Hematopoietic multipotent progenitor cell (in vitro differentiated cells): ENCODE results near the gene CCR5AS.
"Not testable (repeated sequence)": the region's sequence is repeated elsewhere in the genome, so short reads cannot be mapped to it uniquely, and the experiment has no call there.

Source experiments
- DNase-seq, 3 donors: peaks; one replicate each; pipeline ENCODE4 v3.0.0-alpha.2; 2011 to 2015; ENCODE audit warnings: low read depth in 2 of 3, low spot score in 2 of 3

Gene CCR5AS

GRCh38 chr3:46429671-46430070 is 22.8 kb upstream of the CCR5AS start:
- DNase-seq, result no peak

DNA sequence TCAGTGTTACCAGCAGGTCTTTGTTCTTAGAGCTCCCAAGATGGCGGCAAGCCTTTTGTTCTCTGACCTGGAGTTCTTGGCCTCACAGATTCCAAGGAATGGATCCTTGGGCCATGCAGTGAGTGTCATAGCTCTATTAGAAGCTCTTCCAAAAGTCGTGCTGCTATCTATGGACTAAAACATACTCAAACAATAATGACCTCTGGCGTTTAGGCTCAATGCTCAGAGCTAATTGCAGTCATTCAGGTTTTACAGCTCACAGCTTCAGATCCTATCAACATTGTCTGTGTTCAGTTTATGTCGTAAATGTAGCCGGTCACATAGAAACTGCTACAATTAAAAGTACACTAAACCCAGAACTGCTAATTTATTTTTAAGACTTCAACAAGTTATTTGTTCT is 22.4 kb upstream of the CCR5AS start:
- no peak for DNase-seq

DNA sequence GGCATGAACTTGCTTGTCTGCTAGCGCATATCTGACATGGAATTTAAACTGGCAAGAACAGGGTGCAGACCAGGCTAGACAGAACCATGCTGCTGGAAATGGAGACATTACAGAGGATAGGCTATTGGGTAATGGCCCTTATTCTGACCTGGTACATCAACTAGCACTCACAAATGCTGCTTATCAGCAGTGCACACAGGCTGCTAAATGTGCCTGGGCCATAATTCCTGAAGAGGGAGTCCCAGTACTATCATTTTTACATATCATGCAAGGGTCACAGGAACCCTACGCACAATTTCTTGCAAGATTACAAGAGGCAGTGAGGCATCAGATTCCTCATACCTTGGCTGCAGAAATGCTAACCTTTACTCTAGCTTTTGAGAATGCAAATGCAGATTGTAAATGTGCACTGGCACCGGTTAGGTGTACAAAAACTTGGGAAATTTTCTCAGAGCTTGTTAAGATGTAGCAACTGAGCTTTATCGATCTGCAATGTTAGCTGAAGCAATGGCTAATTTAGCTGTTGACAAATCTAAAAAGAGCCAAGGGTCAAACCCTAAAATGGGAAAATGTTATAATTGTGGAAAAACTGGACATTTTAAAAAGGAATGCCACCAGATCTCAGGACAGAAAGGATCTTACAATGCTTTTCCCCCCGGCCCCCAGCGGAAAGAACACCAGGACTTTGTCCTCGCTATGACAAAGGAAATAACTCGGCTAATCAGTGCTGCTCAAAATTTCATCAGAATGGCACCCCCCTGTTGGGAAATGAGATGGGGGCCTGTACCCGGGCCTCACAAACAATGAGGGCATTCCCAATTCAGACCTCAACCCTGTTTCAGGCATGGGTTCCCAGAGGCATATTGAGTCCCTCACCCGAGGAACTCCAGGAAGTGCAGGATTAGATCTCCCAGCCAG is 21.3 kb upstream of the CCR5AS start:
- DNase-seq, result peak in 1 of 3 donors; percentile 36

GRCh38 chr3:46427404-46427803 is 20.5 kb upstream of the CCR5AS start:
- DNase-seq, result not testable (repeated sequence)

GRCh38 chr3:46426476-46426875 is 19.6 kb upstream of the CCR5AS start:
- DNase-seq, result peak in 1 of 3 donors; percentile 50

- DNase-seq, result no peak
Observed at GRCh38 chr3:46423588-46423987, 16.7 kb upstream of the CCR5AS start.

DNA sequence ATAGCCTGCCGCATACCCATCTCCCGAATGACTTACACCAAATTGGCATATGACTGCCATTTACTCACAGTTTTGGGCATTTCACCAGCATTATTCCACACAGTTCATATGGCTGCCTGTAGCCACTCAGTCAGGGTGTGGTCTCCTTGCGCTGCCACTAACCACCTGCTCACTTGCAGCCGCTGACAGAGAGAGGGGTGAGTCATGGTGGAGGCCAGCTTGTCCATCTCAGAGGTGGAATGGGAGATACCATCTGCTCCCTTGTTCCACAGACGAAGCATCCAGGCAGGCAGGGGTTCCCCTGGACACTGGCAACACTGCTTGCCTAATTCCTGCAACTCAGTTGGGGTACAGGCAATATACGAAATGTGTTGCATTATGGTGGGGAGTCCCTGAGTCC is 15.8 kb upstream of the CCR5AS start:
- DNase-seq, result no peak

DNA sequence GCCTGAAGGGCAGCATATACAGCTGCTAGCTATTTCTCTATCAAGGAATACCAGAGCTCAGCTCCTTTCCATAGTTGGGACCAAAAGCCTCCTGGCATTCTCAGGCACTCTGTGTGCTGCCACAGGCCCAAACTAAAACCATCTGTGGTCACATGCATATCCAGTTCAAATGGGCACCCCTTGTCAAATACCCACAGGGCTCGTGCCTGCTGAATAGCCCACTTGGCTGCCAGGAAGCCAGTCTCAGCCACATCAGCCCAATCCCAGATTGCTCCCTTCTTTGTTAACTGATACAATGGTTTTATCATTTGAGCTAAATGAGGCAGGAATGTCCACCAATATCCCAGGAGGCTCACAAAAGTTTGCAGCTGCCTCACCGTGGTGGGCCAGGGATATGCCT is 14.1 kb upstream of the CCR5AS start:
- DNase-seq, result no peak

GRCh38 chr3:46419816-46420215 is 12.9 kb upstream of the CCR5AS start:
- no peak for DNase-seq

DNA sequence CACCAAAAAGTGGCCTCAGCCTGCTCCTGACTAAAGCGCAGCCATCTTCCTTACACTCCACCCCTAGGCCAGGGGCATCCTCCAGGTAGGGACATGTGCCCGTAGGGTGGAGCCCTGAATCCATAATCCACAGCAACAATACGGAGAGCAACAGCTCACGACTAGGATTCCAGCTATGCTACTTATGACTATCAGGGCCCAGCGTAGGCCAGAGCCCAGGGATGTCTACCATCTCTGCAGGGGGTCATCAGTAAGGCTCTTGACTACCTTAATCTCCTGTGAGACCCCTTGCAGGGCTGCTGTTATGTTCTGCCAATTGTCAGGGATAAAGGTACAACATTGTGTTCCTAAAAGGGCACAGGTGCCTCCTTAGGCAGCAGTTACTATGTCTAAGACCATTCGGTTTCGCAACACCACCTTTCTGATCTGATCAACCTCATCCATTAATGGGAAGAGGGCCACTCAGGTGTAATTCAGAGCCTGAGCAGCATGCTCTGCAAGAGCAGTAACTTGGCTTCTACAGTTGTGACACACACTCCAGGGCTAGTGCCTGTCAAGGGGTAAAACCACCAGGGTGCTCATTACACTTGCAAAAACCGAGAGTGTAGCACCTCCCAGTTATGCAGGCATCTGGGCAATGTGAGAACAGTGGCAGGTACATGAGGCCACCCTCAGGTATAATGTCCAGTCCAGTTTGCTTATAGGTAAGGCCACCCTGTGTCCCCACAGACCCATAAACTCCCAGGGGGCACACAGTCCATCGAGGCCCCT is 11.2 kb upstream of the CCR5AS start:
- no peak for DNase-seq

- DNase-seq, result no peak
Observed at GRCh38 chr3:46416811-46417510, 10.1 kb upstream of the CCR5AS start.

DNA sequence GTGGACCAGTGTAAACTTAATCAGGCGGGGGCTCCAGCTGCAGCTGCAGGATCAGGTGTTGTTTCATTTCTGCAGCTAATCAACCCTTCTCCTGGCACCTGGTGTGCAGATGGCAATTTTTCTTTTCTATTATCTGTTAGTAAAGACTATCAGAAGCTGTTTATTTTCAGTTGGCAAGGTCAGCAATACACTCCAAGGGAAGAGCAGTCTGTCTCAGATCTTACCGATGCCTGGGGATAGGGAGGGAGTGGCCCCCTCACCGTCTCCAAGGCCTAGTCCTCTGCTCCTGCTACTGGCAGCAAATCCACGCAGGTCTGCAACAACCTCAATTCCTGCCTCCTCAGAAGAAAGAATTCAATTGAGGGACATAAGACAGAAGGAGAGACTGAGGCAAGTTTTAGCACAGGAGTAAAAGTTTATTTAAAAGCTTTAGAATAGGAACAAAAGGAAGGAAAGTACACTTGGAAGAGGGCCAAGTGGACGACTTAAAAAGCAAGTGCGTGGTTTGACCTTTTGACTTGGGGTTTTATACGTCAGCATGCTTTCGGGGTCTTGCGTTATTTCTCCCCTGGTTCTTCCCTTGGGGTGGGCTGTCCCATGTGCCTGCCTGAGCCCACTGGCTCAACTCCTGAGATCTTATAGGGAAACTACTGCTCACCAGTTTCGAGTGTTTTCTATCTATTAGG is 9.4 kb upstream of the CCR5AS start:
- DNase-seq, result peak in 1 of 3 donors; percentile 41

DNA sequence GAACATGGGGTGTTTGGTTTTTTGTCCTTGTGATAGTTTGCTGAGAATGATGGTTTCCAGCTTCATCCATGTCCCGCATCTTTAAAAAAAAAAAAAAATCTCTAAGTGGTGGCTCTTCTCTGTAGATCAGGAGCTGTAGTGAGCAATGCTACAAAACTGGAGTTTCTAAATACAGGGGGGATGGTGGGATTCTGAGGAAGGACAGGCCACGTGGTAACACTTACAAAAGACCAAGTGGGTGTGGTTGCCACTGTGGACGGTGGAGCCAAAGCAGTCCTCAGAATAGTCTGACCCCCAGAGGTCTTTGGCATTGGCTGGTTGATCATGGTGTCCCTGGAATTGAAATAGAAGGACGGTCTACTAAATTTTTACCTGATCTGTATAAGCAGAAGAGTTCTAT is 7.9 kb upstream of the CCR5AS start:
- no peak for DNase-seq

GRCh38 chr3:46413951-46414350 is 7.1 kb upstream of the CCR5AS start:
- DNase-seq, result no peak

DNA sequence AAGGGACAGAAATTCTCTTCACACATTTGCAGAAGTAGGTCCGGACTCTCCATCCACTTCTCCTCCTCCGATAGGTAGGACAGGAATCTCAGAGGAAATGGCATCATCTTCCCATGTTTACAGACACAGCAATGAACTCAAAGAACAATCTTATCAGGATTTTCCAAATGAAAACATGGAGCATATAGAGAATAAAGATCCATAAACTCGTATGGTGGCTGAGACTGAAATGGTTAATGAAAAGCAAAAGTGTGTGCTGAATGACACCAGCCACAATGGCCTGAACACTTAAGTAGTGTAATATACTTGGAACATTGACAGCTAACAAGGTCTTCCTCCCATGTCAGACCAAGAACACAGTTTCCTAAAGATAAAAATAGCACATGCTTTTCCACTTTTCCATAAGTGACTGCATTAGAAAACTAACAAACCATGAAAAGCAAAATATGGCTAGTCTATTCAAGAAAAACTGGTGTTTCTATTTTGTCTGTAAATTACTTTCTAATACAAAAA is 6.0 kb upstream of the CCR5AS start:
- DNase-seq, result no peak

DNA sequence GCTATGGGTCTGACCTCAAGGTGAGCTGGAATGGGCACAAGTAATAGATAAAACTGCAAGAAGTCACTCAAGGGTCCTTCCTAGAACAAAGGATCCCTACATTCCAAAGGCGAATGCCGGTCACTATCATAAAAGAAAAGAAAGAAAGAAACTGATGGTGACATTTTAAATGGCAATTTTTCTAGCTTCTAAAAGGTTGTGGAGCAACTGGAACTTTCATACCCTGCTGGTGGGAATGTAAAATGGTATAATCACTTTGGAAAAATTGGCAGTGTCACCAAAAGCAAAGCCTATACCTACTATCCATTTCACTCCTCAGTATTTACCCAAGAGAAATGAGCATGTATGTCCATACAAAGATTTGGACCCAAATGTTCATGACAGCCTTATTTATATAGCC is 4.4 kb upstream of the CCR5AS start:
- DNase-seq, result no peak

GRCh38 chr3:46410669-46411068 is 3.8 kb upstream of the CCR5AS start:
- DNase-seq, result no peak

DNA sequence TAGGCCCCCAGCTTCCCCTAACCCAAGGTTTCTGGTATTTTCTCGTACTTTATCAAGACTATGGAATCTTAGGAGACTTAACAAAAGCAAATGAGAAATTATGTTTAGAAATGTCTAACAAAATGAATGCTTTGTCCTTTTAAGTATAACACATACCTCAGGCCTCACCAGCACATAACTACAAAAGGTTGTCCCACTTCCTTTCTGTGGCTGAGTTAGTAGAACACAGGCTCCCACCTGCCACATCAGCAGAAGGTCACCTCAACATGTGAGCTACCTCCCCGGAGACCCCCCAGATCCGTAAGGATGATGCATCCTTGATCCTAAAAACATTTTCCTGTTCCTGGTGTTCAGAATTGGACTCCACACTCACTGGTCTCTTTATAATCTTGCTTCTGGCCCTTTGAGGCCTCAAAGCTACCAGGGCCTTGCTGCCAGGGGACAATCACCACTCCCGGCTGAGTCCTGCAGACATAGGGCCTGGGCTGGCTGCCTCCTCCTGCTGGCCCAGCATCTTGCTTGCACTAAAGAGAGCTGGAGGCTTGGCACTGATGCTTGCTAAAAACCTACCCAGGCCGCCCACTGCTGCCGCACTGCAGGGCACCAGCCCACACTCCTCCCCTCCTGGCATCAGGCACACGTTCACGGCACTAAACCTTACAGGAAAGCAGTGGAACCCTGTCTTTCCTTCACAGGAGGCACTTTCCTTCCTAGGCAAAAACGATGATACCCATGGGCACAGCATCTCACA is 3.0 kb upstream of the CCR5AS start:
- no peak for DNase-seq

DNA sequence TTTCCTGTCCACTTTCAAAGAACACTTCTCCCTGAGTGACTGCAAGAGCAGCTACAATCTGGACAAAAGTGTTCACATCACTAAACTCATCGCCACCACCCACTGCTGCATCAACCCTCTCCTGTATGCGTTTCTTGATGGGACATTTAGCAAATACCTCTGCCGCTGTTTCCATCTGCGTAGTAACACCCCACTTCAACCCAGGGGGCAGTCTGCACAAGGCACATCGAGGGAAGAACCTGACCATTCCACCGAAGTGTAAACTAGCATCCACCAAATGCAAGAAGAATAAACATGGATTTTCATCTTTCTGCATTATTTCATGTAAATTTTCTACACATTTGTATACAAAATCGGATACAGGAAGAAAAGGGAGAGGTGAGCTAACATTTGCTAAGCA is 2.0 kb upstream of the CCR5AS start:
- DNase-seq, result no peak

DNA sequence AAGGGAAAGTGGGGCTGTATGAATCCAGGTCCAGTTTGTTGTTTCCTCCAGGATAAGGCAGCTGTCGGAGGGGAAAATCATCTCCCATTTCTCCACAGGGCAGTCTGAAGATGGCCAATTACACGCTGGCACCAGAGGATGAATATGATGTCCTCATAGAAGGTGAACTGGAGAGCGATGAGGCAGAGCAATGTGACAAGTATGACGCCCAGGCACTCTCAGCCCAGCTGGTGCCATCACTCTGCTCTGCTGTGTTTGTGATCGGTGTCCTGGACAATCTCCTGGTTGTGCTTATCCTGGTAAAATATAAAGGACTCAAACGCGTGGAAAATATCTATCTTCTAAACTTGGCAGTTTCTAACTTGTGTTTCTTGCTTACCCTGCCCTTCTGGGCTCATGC is 1.1 kb upstream of the CCR5AS start:
- no peak for DNase-seq
